Nephron (organoid): Measurements from ENCODE around the gene CST7.
"Not testable (repeated sequence)": the region's sequence is repeated elsewhere in the genome, so short reads cannot be mapped to it uniquely, and the experiment has no call there.

Experiments
- H3K27ac Mint-ChIP-seq, 3 experiments: 2 replicates each; pipeline ENCODE4 v1.8.0; 2020; ENCODE audit warnings: mixed read lengths in 3 of 3, mild to moderate bottlenecking in 2 of 3, moderate library complexity in 1 of 3
- H3K27me3 Mint-ChIP-seq: 2 replicates; pipeline ENCODE4 v1.8.0; 2021; ENCODE audit warnings: low read depth, mild to moderate bottlenecking, moderate library complexity, mixed read lengths
- H3K36me3 Mint-ChIP-seq: 2 replicates; pipeline ENCODE4 v1.8.0; 2020; ENCODE audit warnings: low read depth, mixed read lengths
- H3K4me1 Mint-ChIP-seq: 2 replicates; pipeline ENCODE4 v1.8.0; 2020; ENCODE audit warnings: mixed read lengths
- H3K4me3 Mint-ChIP-seq, 3 experiments: 2 replicates each; pipeline ENCODE4 v1.8.0; 2020; ENCODE audit warnings: mild to moderate bottlenecking in 3 of 3, mixed read lengths in 3 of 3, moderate library complexity in 2 of 3
- H3K9me3 Mint-ChIP-seq: 2 replicates; pipeline ENCODE4 v1.8.0; 2020; ENCODE audit warnings: mixed read lengths
- CTCF ChIP-seq, 3 experiments: fragments of 200-600 bp; sonication (generic); IDR thresholded peaks; one replicate each; pipeline ENCODE4 v1.5.0; 2021; ENCODE audit warnings: antibody characterized with exemption in 3 of 3; ENCODE audit not compliant: unreplicated experiment in 3 of 3

CST7 gene

GRCh38 chr20:24943731-24944130 is 5.3 kb upstream of the CST7 start:
- no peak overlapping the region for H3K4me3 Mint-ChIP-seq
- no peak for TF ChIP-seq CTCF (IDR thresholded peaks at IDR 0.05; ENCODE audit: unreplicated experiment in 3 of 3)
- no peaks in the 10 kb centered on the region for H3K36me3 Mint-ChIP-seq
- H3K27ac Mint-ChIP-seq = no peak overlapping the region
- peaks cover 48% of the 10 kb centered on the region for H3K9me3 Mint-ChIP-seq
- no peaks in the 10 kb centered on the region for H3K4me1 Mint-ChIP-seq
- H3K27me3 Mint-ChIP-seq = peaks cover 5% of the 10 kb centered on the region

GRCh38 chr20:24946376-24946775 is 2.7 kb upstream of the CST7 start:
- peaks cover 42% of the 10 kb centered on the region for H3K9me3 Mint-ChIP-seq
- H3K27me3 Mint-ChIP-seq, H3K4me3 Mint-ChIP-seq, H3K36me3 Mint-ChIP-seq, H3K4me1 Mint-ChIP-seq, H3K27ac Mint-ChIP-seq: not testable (repeated sequence)

- H3K27ac Mint-ChIP-seq = not testable (repeated sequence)
These were observed 602 bp upstream of the CST7 start for GRCh38 chr20:24948396-24948938.

GRCh38 chr20:24949756-24950127 is 673 bp downstream of the CST7 start:
- Mint-ChIP-seq H3K27me3 (peaks cover 8% of the 10 kb centered on the region), H3K36me3 (no peaks in the 10 kb centered on the region)
- no peak for TF ChIP-seq CTCF (IDR thresholded peaks at IDR 0.05; ENCODE audit: unreplicated experiment in 3 of 3)

More at GRCh38 chr20:24948396-24948938, 602 bp upstream of the CST7 start:
- peaks cover 30% of the 10 kb centered on the region for H3K9me3 Mint-ChIP-seq
- not testable (repeated sequence) for H3K4me3 Mint-ChIP-seq, H3K4me1 Mint-ChIP-seq, H3K36me3 Mint-ChIP-seq, H3K27me3 Mint-ChIP-seq

GRCh38 chr20:24950128-24950835 is 1.2 kb downstream of the CST7 start:
- Mint-ChIP-seq H3K4me3 (no peak overlapping the region), H3K4me1 (no peaks in the 10 kb centered on the region), H3K9me3 (peaks cover 24% of the 10 kb centered on the region), H3K36me3 (no peaks in the 10 kb centered on the region), H3K27me3 (peaks cover 8% of the 10 kb centered on the region), H3K27ac (no peak overlapping the region)
- TF ChIP-seq CTCF (IDR thresholded peaks at IDR 0.05; ENCODE audit: unreplicated experiment in 3 of 3) = no peak

More at GRCh38 chr20:24949756-24950127, 673 bp downstream of the CST7 start:
- no peaks in the 10 kb centered on the region for H3K4me1 Mint-ChIP-seq
- no peak overlapping the region for H3K27ac Mint-ChIP-seq
- H3K9me3 Mint-ChIP-seq = peaks cover 25% of the 10 kb centered on the region
- H3K4me3 Mint-ChIP-seq = no peak overlapping the region

GRCh38 chr20:24950836-24951525 is 1.9 kb downstream of the CST7 start:
- Mint-ChIP-seq H3K4me3 (no peak overlapping the region), H3K9me3 (peaks cover 17% of the 10 kb centered on the region), H3K27ac (no peak overlapping the region), H3K4me1 (no peaks in the 10 kb centered on the region), H3K36me3 (no peaks in the 10 kb centered on the region), H3K27me3 (peaks cover 8% of the 10 kb centered on the region)
- TF ChIP-seq CTCF (IDR thresholded peaks at IDR 0.05; ENCODE audit: unreplicated experiment in 3 of 3) = no peak
